Endometrial microvascular endothelial cells (primary cell): Measurements from ENCODE around the gene CPPED1. TPM values are rescaled to one million over a fixed set of nuclear protein-coding genes. Genes with fewer than 3 reads are reported as not detected.

ENCODE experiments used
- in situ Hi-C: cut with HindIII; loops from 2 replicates; pipeline ENCODE4 v1.10.0; 2017; ENCODE audit warnings: low sequenced_read_pairs, low pct_unique_long_range_greater_than_20kb; ENCODE audit errors: inconsistent ontology term
- total RNA-seq: library from RNA; depleted of rRNA; stranded (reverse); fragments of >200 nt; gene quantifications from one replicate; pipeline ENCODE4 v1.2.3, GENCODE V29; 2015; ENCODE audit errors: inconsistent ontology term

Gene CPPED1
- total RNA-seq, 1 donor from 2014 or later, result 34.4 TPM

GRCh38 chr16:12669908-12670307, 133.8 kb downstream of the CPPED1 start:
- in situ Hi-C loops, result no loop called here

- in situ Hi-C loops, result no loop called here
Observed at GRCh38 chr16:12667909-12668308, 135.8 kb downstream of the CPPED1 start.

GRCh38 chr16:12664164-12664733, 139.4 kb downstream of the CPPED1 start:
- in situ Hi-C loops, result no loop called here

GRCh38 chr16:12661656-12662172, 142.0 kb downstream of the CPPED1 start:
- in situ Hi-C loops, result no loop called here

- in situ Hi-C loops, result no loop called here
Observed at GRCh38 chr16:12659871-12660270, 143.8 kb downstream of the CPPED1 start.

GRCh38 chr16:12658506-12658905, 145.2 kb downstream of the CPPED1 start:
- in situ Hi-C loops, result no loop called here

GRCh38 chr16:12655537-12655936, 148.2 kb downstream of the CPPED1 start:
- in situ Hi-C loops, result no loop called here

GRCh38 chr16:12653820-12654392, 149.8 kb downstream of the CPPED1 start:
- in situ Hi-C loops, result no loop called here

GRCh38 chr16:12652924-12653323, 150.8 kb downstream of the CPPED1 start:
- in situ Hi-C loops, result no loop called here

- in situ Hi-C loops, result no loop called here
Observed at GRCh38 chr16:12651765-12652512, 151.7 kb downstream of the CPPED1 start.

- in situ Hi-C loops, result no loop called here
Observed at GRCh38 chr16:12649356-12649755, 154.3 kb downstream of the CPPED1 start.

GRCh38 chr16:12646490-12647274, 157.0 kb downstream of the CPPED1 start:
- in situ Hi-C loops, result no loop called here

- in situ Hi-C loops, result no loop called here
Observed at GRCh38 chr16:12646098-12646489, 157.6 kb downstream of the CPPED1 start.

- in situ Hi-C loops, result no loop called here
Observed at GRCh38 chr16:12643034-12643455, 160.6 kb downstream of the CPPED1 start.

GRCh38 chr16:12639044-12639443, 164.6 kb downstream of the CPPED1 start:
- in situ Hi-C loops, result no loop called here

- in situ Hi-C loops, result no loop called here
Observed at GRCh38 chr16:12637002-12637401, 166.7 kb downstream of the CPPED1 start.

GRCh38 chr16:12629271-12629670, 174.4 kb downstream of the CPPED1 start:
- in situ Hi-C loops, result no loop called here

GRCh38 chr16:12628536-12628935, 175.2 kb downstream of the CPPED1 start:
- in situ Hi-C loops, result no loop called here

GRCh38 chr16:12627394-12627793, 176.3 kb downstream of the CPPED1 start:
- in situ Hi-C loops, result no loop called here
